Psoas muscle (tissue), 8 donors: ENCODE results near the gene ARMH2. TPM values are rescaled to one million over a fixed set of nuclear protein-coding genes. Genes with fewer than 3 reads are reported as not detected.
"Not testable (repeated sequence)": the region's sequence is repeated elsewhere in the genome, so short reads cannot be mapped to it uniquely, and the experiment has no call there.

Experiments
- ATAC-seq, 4 donors: fragments of 200-7000 bp; cut with Tn5 transposase; one replicate each; pipeline ENCODE4 v1.9.1; 2020; ENCODE audit warnings: moderate library complexity in 3 of 4, mild to moderate bottlenecking in 2 of 4
- DNase-seq, 2 donors: peaks; one replicate each; pipeline ENCODE4 v3.0.0-alpha.2; 2020
- H3K27ac ChIP-seq: fragments of 200-600 bp; one replicate; pipeline ENCODE4 v1.8.0; 2022
- H3K27me3 ChIP-seq, 3 donors: fragments of 200-600 bp in 1 of 3; one replicate each; pipeline versions ENCODE4 v1.6.1 to v1.8.0; 2013 to 2022; ENCODE audit warnings: low read length in 2 of 3, mild to moderate bottlenecking in 2 of 3, moderate library complexity in 1 of 3; ENCODE audit not compliant: insufficient read depth in 3 of 3
- H3K36me3 ChIP-seq, 2 donors: fragments of 200-600 bp in 1 of 2; one replicate each; pipeline versions ENCODE4 v1.6.1 to v1.8.0; 2013 to 2022; ENCODE audit warnings: low read depth in 1 of 2, mild to moderate bottlenecking in 1 of 2, moderate library complexity in 1 of 2; ENCODE audit not compliant: insufficient read depth in 1 of 2
- H3K4me1 ChIP-seq: fragments of 200-600 bp; one replicate; pipeline ENCODE4 v1.8.0; 2022
- H3K4me3 ChIP-seq: fragments of 200-600 bp; one replicate; pipeline ENCODE4 v1.8.0; 2022; ENCODE audit warnings: mild to moderate bottlenecking
- H3K9me3 ChIP-seq: fragments of 200-600 bp; one replicate; pipeline ENCODE4 v1.8.0; 2022
- CTCF ChIP-seq: fragments of 200-600 bp; IDR thresholded peaks from one replicate; pipeline ENCODE4 v1.8.0; 2022; ENCODE audit warnings: antibody characterized with exemption
- WGBS, 3 donors: extraction: QIAGEN DNeasy Blood & Tissue Kit; methylation state at CpG; one replicate each; pipeline versions ENCODE4 v1.1.6 to v1.1.7; 2013; 5-methylcytosine and 5-hydroxymethylcytosine counted together
- intact Hi-C, 2 donors: fragments of 100-400 bp; cut with DNase I; formaldehyde crosslinking; loops; one replicate each; pipeline versions ENCODE4 v1.11.0 to v1.14.2; 2022
- polyA plus RNA-seq, 3 donors: library from polyadenylated mRNA; stranded (reverse); fragments of 200-250 nt; gene quantifications; one replicate each; pipeline ENCODE4 v1.2.3, GENCODE V29; 2013
- total RNA-seq, 4 donors: library from RNA; stranded (reverse); fragmentation: NEBNext Ultra II Directional in 2 of 4; extraction: Animal tissue kit (Norgen Biotek cat#: 25700) in 2 of 4; gene quantifications; one replicate each; pipeline versions ENCODE4 v1.2.1 to v1.2.4, GENCODE V29; 2021 to 2023
- donor health status: healthy with polysubstance abuse.
- donor health status: DM: no; HTN: no; CAD: no; lungs with moderate emphysema.
- donor health status: Bipolar disorder and iron deficiency.
- donor health status: healthy.
- donor health status: DM: yes; HTN: yes; CAD: no.
- donor health status: DM: no; HTN: no; CAD: no.
- donor health status: DM: no; HTN: no; CAD: no.
- donor health status: DM: yes; HTN: yes; CAD: no.

The ARMH2 gene
- total and polyA plus RNA-seq, 7 donors, result not detected

- DNase-seq (no peak), ATAC-seq (no peak)
- H3K4me3 ChIP-seq, result no peak overlapping the region
- no peaks in the 10 kb centered on the region for H3K4me1 ChIP-seq
- 88 to 89% (median 89%) methylated on average over 1 of the region's 1 CpG for WGBS, 3 donors
- no peaks in the 10 kb centered on the region for H3K9me3 ChIP-seq
- no peaks in the 10 kb centered on the region for H3K36me3 ChIP-seq
- no peaks in the 10 kb centered on the region for H3K27me3 ChIP-seq
- TF ChIP-seq CTCF, result no peak
- intact Hi-C loops, result no loop called here
- no peak overlapping the region for H3K27ac ChIP-seq
Measured at GRCh38 chr6:24752917-24753492, 45.7 kb downstream of the ARMH2 start.

GRCh38 chr6:24752503-24752902 is 46.2 kb downstream of the ARMH2 start:
- DNase-seq, result no peak
- no peaks in the 10 kb centered on the region for H3K4me1 ChIP-seq
- no peak for ATAC-seq
- TF ChIP-seq CTCF, result no peak
- intact Hi-C loops, result no loop called here
- H3K27me3 ChIP-seq, result no peaks in the 10 kb centered on the region
- 63 to 66% (median 65%) methylated on average over 2 of the region's 2 CpGs for WGBS, 3 donors
- H3K27ac ChIP-seq, result no peak overlapping the region
- no peaks in the 10 kb centered on the region for H3K9me3 ChIP-seq
- H3K4me3 ChIP-seq, result no peak overlapping the region
- no peaks in the 10 kb centered on the region for H3K36me3 ChIP-seq

GRCh38 chr6:24750878-24751277 is 47.8 kb downstream of the ARMH2 start:
- DNase-seq, H3K36me3 ChIP-seq, H3K27me3 ChIP-seq, H3K4me1 ChIP-seq, H3K4me3 ChIP-seq, H3K27ac ChIP-seq, intact Hi-C loops, ATAC-seq, H3K9me3 ChIP-seq: not testable (repeated sequence)
- WGBS, 3 donors, result 76 to 89% (median 83%) methylated on average over 3 of the region's 3 CpGs

DNA sequence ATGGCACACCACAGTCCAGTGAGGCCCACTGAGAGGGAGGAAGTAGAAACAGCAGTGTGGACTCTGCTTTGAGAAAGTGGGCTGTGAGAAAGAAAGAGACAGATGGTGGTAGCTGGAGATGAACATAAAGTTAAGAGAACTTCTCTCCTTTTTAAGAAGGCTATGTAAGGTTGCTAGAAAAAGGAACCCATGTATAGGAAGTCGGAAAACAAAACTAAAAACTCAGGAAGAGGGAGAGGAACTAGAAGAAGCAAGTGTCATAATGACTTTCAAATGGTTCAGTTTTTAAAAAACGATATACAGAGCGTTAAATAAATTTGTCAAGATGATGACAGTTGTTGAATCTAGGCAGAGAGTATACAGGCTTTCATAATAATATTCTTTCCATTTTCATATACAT is 49.4 kb downstream of the ARMH2 start:
- no peak for ATAC-seq
- Histone ChIP-seq H3K27me3 (no peaks in the 10 kb centered on the region), H3K4me1 (no peaks in the 10 kb centered on the region), H3K36me3 (no peaks in the 10 kb centered on the region), H3K9me3 (no peaks in the 10 kb centered on the region), H3K4me3 (no peak overlapping the region), H3K27ac (no peak overlapping the region)
- no peak for DNase-seq
- intact Hi-C loops, result no loop called here
- WGBS, 3 donors, result 82 to 85% (median 84%) methylated on average over 3 of the region's 3 CpGs
- no peak for TF ChIP-seq CTCF

Other genes starting within 250 kb of the ARMH2 start
- gene KIAA0319, start 152.7 kb downstream of the ARMH2 start, total RNA-seq, result under 1 TPM in 3 of 4 donors, not detected in 1; 0.02 to 0.04 (median 0.04) TPM
- gene KIAA0319, start 152.7 kb downstream of the ARMH2 start, polyA plus RNA-seq, result under 1 TPM in 2 of 3 donors, not detected in 1; 0.01 to 0.06 TPM
- gene TDP2, start 132.0 kb downstream of the ARMH2 start, total RNA-seq, result 10 to 100 TPM; 16.3 to 22.1 (median 19.8) TPM
- gene TDP2, start 132.0 kb downstream of the ARMH2 start, polyA plus RNA-seq, result 10 to 100 TPM; 19.0 to 56.7 (median 36.9) TPM
- 10 to 100 TPM; 36.3 to 50.7 (median 37.6) TPM for gene ACOT13, start 131.8 kb downstream of the ARMH2 start, total RNA-seq
- 10 to 100 TPM; 25.2 to 44.6 (median 36.7) TPM for gene ACOT13, start 131.8 kb downstream of the ARMH2 start, polyA plus RNA-seq
- 10 to 100 TPM; 43.1 to 57.2 (median 47.1) TPM for gene C6orf62, start 79.8 kb downstream of the ARMH2 start, total RNA-seq
- gene C6orf62, start 79.8 kb downstream of the ARMH2 start, polyA plus RNA-seq, result 10 to 100 TPM; 23.9 to 54.8 (median 35.6) TPM
- gene GMNN, start 24.0 kb downstream of the ARMH2 start, total RNA-seq, result 1 to 10 TPM; 3.5 to 4.2 (median 3.9) TPM
- gene GMNN, start 24.0 kb downstream of the ARMH2 start, polyA plus RNA-seq, result 10 to 100 TPM in 2 of 3 donors, 1 to 10 TPM in 1; 7.8 to 12.2 (median 11.0) TPM
- 10 to 100 TPM in 1 of 4 donors, 1 to 10 TPM in 3; 4.1 to 13.2 (median 7.5) TPM for gene RIPOR2, start 137.0 kb upstream of the ARMH2 start, total RNA-seq
- gene RIPOR2, start 137.0 kb upstream of the ARMH2 start, polyA plus RNA-seq, result 10 to 100 TPM in 1 of 3 donors, 1 to 10 TPM in 2; 1.3 to 12.9 (median 5.8) TPM